ENCODE measurements around the gene EDARADD. TPM values are rescaled to one million over a fixed set of nuclear protein-coding genes. Genes with fewer than 3 reads are reported as not detected.
"Not testable (repeated sequence)": the region's sequence is repeated elsewhere in the genome, so short reads cannot be mapped to it uniquely, and the experiment has no call there.

EDARADD gene
- total and polyA plus RNA-seq, 4 donors: 0.13 to 0.67 (median 0.26) TPM

GRCh38 chr1:236363237-236363636 is 30.8 kb upstream of the EDARADD start:
- H3K27ac ChIP-seq (ENCODE audit: low read depth in 1 of 2, low read length in 2 of 2): no peak overlapping the region
- no peak overlapping the region for H3K9ac ChIP-seq (ENCODE audit: low read depth in 1 of 2, low read length in 2 of 2)
- no peak overlapping the region for H3K4me3 ChIP-seq (ENCODE audit: low read depth in 1 of 3, low read length in 3 of 3)
- no peak for DNase-seq (ENCODE audit: low spot score)
- WGBS: 98% methylated on average over 5 of the region's 5 CpGs
- no peaks in the 10 kb centered on the region for H3K27me3 ChIP-seq (ENCODE audit: control insufficient read depth in 4 of 4, insufficient read depth in 4 of 4, low read length in 3 of 4)
- H3K4me1 ChIP-seq (ENCODE audit: control insufficient read depth in 4 of 4, insufficient read depth in 4 of 4, low read length in 3 of 4): no peaks in the 10 kb centered on the region
- TF ChIP-seq GABPA (IDR thresholded peaks at IDR 0.05 in 1 of 2, conservative IDR thresholded peaks at IDR 0.05 in 1 of 2) (no peak), FOXA2 (IDR thresholded peaks at IDR 0.05) (no peak), SP1 (IDR thresholded peaks at IDR 0.05) (no peak), RAD21 (IDR thresholded peaks at IDR 0.05) (no peak), NR2F2 (IDR thresholded peaks at IDR 0.05) (no peak)
- H3K9me3 ChIP-seq (ENCODE audit: control insufficient read depth in 4 of 4, low read length in 3 of 4): no peaks in the 10 kb centered on the region
- H3K36me3 ChIP-seq (ENCODE audit: control insufficient read depth in 4 of 4, insufficient read depth in 3 of 4, low read depth in 1 of 4, low read length in 3 of 4): no peaks in the 10 kb centered on the region

DNA sequence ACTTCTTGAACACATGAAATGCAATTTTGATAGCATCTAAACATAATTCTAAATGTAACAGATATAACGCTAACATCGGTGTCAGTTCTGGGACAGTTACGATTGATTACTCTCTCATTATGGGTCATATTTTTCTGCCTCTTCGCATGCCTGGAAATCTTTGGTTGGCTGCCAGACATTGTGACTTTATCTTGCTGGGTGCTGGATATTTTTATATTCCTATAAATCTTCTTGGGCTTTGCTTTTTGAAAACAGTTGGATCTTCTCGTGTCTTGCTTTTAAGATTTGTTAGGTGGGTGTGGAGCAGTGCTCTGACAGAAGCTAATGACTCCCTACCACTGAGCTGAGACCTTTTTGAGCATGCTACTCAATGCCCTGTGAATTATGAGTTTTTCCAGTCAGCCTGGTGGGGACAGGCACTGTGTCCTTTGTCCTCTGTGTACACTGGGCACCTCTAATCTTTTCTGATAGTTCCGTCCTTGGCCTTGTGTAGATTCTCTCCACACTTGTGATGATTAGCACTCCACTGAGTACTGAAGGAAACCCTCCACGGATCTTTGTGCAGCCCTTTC is 28.0 kb upstream of the EDARADD start:
- H3K27ac ChIP-seq (ENCODE audit: low read depth in 1 of 2, low read length in 2 of 2): no peak overlapping the region
- no peak overlapping the region for H3K4me3 ChIP-seq (ENCODE audit: low read depth in 1 of 3, low read length in 3 of 3)
- no peaks in the 10 kb centered on the region for H3K4me1 ChIP-seq (ENCODE audit: control insufficient read depth in 4 of 4, insufficient read depth in 4 of 4, low read length in 3 of 4)
- 69% methylated on average over 7 of the region's 7 CpGs for WGBS
- H3K9ac ChIP-seq (ENCODE audit: low read depth in 1 of 2, low read length in 2 of 2): no peak overlapping the region
- TF ChIP-seq YY1 (IDR thresholded peaks at IDR 0.05) (no peak), HNF4A (conservative IDR thresholded peaks at IDR 0.05) (no peak), NR2F2 (IDR thresholded peaks at IDR 0.05) (peak; percentile 24)
- no peaks in the 10 kb centered on the region for H3K36me3 ChIP-seq (ENCODE audit: control insufficient read depth in 4 of 4, insufficient read depth in 3 of 4, low read depth in 1 of 4, low read length in 3 of 4)
- no peak for DNase-seq (ENCODE audit: low spot score)
- H3K9me3 ChIP-seq (ENCODE audit: control insufficient read depth in 4 of 4, low read length in 3 of 4): no peaks in the 10 kb centered on the region
- H3K27me3 ChIP-seq (ENCODE audit: control insufficient read depth in 4 of 4, insufficient read depth in 4 of 4, low read length in 3 of 4): no peaks in the 10 kb centered on the region

DNA sequence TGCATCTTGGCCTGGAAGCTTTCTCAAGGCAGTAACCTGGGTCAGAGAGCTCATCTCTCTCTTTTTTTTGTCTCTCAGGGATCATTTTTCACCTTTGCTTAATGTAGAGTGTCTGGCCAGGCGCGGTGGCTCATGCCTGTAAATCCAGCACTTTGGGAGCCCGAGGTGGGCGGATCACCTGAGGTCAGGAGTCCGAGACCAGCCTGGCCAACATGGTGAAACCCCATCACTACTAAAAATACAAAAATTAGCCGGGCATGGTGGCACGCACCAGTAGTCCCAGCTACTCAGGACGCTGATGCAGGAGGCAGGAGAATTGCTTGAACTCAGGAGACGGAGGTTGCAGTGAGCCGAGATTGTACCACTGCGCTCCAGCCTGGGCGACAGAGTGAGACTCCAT is 27.4 kb upstream of the EDARADD start:
- 87% methylated on average over 12 of the region's 12 CpGs for WGBS
- H3K9me3 ChIP-seq (ENCODE audit: control insufficient read depth in 4 of 4, low read length in 3 of 4); H3K4me3 ChIP-seq (ENCODE audit: low read depth in 1 of 3, low read length in 3 of 3); H3K4me1 ChIP-seq (ENCODE audit: control insufficient read depth in 4 of 4, insufficient read depth in 4 of 4, low read length in 3 of 4); H3K27me3 ChIP-seq (ENCODE audit: control insufficient read depth in 4 of 4, insufficient read depth in 4 of 4, low read length in 3 of 4); H3K36me3 ChIP-seq (ENCODE audit: control insufficient read depth in 4 of 4, insufficient read depth in 3 of 4, low read depth in 1 of 4, low read length in 3 of 4); DNase-seq (ENCODE audit: low spot score); H3K27ac ChIP-seq (ENCODE audit: low read depth in 1 of 2, low read length in 2 of 2); H3K9ac ChIP-seq (ENCODE audit: low read depth in 1 of 2, low read length in 2 of 2): not testable (repeated sequence)

DNA sequence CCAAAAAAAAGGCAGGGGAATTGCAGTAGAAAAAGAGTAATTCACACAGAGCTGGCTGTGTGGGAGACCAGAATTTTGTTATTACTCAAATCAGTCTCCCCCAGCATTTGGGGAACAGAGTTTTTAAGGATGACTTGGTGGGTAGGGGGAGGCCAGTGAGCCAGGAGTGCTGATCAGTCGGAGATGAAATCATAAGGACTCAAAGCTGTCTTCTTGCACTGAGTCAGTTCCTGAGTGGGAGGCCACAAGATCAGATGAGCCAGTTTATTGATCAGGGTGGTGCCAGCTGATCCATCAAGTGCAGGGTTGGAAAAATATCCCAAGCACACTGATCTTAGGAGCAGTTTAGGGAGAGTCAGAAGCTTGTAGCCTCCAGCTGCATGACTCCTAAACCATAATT is 23.7 kb upstream of the EDARADD start:
- no peaks in the 10 kb centered on the region for H3K4me1 ChIP-seq (ENCODE audit: control insufficient read depth in 4 of 4, insufficient read depth in 4 of 4, low read length in 3 of 4)
- H3K36me3 ChIP-seq (ENCODE audit: control insufficient read depth in 4 of 4, insufficient read depth in 3 of 4, low read depth in 1 of 4, low read length in 3 of 4): no peaks in the 10 kb centered on the region
- H3K9ac ChIP-seq (ENCODE audit: low read depth in 1 of 2, low read length in 2 of 2): no peak overlapping the region
- no peak overlapping the region for H3K4me3 ChIP-seq (ENCODE audit: low read depth in 1 of 3, low read length in 3 of 3)
- H3K27me3 ChIP-seq (ENCODE audit: control insufficient read depth in 4 of 4, insufficient read depth in 4 of 4, low read length in 3 of 4): no peaks in the 10 kb centered on the region
- DNase-seq (ENCODE audit: low spot score): no peak
- TF ChIP-seq REST (IDR thresholded peaks at IDR 0.05): no peak
- no peak for TF ChIP-seq MAX (IDR thresholded peaks at IDR 0.05)
- no peak for TF ChIP-seq HNF4A (conservative IDR thresholded peaks at IDR 0.05)
- TF ChIP-seq HNF4G (IDR thresholded peaks at IDR 0.05): no peak
- no peak for TF ChIP-seq TAF1 (conservative IDR thresholded peaks at IDR 0.05)
- TF ChIP-seq SP1 (IDR thresholded peaks at IDR 0.05): no peak
- TF ChIP-seq, protein P1, sequence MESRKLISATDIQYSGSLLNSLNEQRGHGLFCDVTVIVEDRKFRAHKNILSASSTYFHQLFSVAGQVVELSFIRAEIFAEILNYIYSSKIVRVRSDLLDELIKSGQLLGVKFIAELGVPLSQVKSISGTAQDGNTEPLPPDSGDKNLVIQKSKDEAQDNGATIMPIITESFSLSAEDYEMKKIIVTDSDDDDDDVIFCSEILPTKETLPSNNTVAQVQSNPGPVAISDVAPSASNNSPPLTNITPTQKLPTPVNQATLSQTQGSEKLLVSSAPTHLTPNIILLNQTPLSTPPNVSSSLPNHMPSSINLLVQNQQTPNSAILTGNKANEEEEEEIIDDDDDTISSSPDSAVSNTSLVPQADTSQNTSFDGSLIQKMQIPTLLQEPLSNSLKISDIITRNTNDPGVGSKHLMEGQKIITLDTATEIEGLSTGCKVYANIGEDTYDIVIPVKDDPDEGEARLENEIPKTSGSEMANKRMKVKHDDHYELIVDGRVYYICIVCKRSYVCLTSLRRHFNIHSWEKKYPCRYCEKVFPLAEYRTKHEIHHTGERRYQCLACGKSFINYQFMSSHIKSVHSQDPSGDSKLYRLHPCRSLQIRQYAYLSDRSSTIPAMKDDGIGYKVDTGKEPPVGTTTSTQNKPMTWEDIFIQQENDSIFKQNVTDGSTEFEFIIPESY (IDR thresholded peaks at IDR 0.05): no peak
- no peak for TF ChIP-seq EGR1 (IDR thresholded peaks at IDR 0.05; ENCODE audit: low read depth in 2 of 2)
- TF ChIP-seq, protein P2, sequence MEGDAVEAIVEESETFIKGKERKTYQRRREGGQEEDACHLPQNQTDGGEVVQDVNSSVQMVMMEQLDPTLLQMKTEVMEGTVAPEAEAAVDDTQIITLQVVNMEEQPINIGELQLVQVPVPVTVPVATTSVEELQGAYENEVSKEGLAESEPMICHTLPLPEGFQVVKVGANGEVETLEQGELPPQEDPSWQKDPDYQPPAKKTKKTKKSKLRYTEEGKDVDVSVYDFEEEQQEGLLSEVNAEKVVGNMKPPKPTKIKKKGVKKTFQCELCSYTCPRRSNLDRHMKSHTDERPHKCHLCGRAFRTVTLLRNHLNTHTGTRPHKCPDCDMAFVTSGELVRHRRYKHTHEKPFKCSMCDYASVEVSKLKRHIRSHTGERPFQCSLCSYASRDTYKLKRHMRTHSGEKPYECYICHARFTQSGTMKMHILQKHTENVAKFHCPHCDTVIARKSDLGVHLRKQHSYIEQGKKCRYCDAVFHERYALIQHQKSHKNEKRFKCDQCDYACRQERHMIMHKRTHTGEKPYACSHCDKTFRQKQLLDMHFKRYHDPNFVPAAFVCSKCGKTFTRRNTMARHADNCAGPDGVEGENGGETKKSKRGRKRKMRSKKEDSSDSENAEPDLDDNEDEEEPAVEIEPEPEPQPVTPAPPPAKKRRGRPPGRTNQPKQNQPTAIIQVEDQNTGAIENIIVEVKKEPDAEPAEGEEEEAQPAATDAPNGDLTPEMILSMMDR (IDR thresholded peaks at IDR 0.05; ENCODE audit: low read depth, low read length, missing input control): no peak
- no peak for TF ChIP-seq FOXA1 (IDR thresholded peaks at IDR 0.05)
- no peak for TF ChIP-seq GABPA (IDR thresholded peaks at IDR 0.05 in 1 of 2, conservative IDR thresholded peaks at IDR 0.05 in 1 of 2)
- TF ChIP-seq JUND (IDR thresholded peaks at IDR 0.05): no peak
- TF ChIP-seq RXRA (IDR thresholded peaks at IDR 0.05): no peak
- no peaks in the 10 kb centered on the region for H3K9me3 ChIP-seq (ENCODE audit: control insufficient read depth in 4 of 4, low read length in 3 of 4)
- 82% methylated on average over 1 of the region's 1 CpG for WGBS
- H3K27ac ChIP-seq (ENCODE audit: low read depth in 1 of 2, low read length in 2 of 2): no peak overlapping the region

All from liver (tissue), 9 donors.